ENCODE results near the gene IMP4.

The IMP4 gene

DNA sequence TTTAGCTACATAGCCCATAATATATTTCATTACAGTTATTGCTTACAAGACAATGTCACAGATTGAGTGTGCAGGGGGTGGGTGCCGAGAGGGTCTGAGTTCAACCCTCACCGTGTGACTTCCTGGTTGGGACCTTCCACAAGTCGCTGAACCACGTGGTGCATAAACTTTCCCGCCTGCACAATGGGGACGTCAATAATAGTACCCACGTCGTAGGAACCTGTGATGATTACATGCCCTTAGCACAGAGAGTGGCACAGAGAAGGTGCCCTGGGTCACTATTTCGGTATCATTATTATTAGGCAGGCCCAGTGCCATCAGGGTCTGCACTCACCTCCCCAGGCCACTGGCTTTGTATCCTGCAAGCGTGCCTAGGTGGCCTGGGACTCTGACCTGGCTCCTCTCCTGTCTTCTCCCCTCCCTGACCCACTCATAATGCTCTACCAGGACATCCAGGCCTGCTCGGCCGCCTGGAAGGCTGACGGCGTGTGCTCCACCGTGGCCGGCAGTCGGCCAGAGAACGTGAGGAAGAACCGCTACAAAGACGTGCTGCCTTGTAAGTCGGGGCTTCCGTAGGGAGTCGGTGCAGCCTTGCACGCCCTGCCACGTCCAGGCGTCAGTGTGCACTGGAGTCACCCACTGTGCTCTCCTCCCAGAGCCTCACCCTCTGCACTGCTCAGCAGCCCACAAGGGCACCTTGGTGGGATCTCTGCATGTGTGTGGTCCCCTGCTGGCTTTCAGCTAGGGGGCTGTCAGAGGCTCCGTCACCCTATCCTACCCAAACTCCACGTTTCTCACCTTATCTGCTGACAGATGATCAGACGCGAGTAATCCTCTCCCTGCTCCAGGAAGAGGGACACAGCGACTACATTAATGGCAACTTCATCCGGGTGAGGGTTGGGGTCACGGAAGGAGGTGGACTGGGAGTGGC lies 16.0 kb downstream of the IMP4 start:
- no peak for DNase-seq

DNA sequence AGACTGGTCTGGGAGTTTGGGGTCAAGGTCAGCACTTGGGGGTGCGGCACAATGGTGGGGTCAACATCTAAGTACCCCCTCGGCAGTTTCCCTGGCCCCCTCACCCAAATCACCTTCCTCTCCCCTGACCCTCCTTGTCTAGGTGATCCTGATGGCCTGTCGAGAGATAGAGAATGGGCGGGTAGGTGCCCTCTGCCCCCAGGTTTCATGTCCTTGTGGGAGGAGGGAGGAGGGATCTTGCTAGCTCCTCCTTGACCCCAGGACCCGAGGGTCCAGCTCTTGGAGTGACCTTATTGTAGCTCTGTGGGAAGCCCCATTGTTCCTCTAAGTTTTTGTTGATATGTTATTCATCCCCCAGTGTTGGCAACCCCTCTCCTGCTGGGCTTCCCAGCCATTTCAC lies 16.8 kb downstream of the IMP4 start:
- DNase-seq: no peak

DNA sequence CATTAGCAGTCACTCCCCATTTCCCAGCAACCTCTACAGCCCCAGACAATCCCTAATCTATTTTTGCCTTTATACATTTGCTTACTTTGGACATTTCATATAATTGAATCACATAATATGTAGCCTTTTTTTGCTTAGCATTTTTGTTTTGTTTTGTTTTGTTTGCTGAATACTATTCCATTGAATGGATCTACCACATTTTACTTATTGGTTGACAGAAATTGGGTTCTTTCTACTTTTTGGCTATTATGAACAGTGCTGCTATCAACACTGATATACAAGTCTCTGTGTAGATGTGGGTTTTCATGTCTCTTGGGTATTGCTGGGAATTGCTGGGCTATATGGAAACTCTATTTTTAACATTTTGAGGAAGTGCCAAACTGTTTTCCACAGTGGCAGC lies 20.8 kb downstream of the IMP4 start:
- DNase-seq: no peak

DNA sequence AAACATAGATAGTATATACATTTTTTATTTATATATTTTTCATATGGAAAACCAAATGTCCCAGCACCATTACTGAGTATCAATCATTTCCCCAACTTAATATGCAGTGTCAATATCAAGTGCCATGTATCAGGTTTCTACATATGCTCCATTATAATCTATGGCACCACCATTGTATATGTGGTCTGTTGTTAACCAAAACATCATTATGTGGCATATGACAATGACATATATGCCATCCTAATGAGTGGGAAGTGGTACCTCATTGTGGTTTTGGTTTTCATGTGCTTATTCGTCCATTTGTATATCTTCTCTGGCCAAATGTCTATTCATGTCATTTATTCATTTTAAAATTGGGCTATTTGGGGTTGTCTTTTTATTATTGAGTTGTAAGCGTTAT lies 22.4 kb downstream of the IMP4 start:
- no peak for DNase-seq

DNA sequence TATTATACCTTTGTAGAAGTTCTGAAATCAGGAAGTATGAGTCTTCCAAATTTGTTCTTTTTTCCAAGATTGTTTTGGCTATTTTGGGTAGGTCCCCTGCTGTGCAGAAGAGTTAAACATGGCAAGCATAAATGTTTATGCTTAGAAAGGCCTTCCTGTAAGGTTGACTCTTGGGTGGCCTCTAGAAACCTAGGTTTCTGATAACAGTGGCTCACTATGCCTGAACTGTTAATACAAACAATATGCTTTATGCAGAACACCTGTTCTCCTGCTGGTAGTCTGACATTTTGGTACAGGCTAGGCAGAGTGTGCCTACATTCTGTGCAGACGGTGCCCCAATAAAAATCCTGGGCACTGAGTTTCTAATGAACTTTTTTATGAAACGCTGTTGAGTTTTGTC lies 23.3 kb downstream of the IMP4 start:
- no peak for DNase-seq

DNA sequence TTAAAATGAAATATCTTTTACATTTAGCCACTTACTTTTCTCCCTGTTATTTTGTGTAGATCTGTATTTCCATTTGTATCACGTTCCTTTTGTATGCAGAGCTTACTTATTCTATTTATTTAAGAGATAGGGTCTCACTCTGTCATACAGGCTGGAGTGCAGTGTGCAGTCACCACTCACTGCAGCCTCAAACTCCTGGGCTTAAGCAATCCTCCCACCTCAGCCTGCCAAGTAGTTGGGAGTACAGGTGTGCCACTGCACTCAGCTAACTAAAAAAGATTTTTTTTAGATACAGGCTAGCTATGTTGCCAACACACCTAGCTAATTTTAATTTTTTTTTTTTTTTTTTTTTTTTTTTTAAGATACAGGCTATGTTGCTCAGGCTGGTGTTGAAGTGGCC lies 24.0 kb downstream of the IMP4 start:
- no peak for DNase-seq

DNA sequence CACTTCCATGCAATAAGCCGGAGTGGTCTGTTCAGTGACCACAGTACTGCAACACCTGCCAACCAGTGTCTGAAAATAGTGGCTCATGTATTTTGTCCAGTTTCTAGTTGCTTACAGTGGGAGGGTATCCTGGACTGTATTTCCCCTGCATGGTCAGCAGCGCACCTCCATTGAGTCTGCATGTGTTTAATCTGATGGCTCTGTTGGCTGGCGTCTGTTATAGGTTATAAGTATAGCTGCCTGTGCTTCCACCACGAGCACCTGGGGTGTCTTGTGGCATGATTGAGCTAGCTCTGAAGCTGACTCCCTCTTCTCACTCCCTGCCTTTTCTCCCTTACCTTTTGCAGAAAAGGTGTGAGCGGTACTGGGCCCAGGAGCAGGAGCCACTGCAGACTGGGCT lies 26.1 kb downstream of the IMP4 start:
- no peak for DNase-seq

DNA sequence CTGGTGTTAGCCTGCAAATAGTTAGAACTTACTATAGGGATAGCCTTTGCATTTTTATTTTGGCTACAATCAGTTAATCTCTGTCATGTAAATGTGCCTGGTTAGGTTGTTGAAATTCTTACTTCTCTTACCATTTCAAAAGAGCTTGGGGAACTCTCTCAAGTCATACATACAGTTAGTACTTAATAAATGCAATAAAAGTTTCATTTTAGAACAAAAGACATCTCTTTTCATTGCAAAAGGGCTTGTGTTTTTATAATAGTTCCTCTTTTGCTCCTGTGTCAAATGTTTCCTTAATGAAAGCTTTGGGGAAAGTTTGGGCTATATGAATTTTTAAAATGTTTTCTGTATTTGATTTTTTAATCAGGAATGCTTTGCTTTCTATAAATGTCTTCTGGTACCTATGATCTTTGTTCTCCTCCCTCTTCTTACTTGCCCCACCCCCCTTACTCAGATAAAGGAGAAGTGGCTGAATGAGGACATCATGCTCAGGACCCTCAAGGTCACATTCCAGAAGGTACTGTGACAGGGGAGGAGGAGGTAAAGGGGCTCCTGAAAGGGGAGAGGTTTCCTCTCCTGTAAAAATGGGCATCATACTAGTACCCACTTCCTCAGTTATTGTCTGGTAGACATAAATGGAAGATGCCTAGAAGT lies 26.7 kb downstream of the IMP4 start:
- no peak for DNase-seq

DNA sequence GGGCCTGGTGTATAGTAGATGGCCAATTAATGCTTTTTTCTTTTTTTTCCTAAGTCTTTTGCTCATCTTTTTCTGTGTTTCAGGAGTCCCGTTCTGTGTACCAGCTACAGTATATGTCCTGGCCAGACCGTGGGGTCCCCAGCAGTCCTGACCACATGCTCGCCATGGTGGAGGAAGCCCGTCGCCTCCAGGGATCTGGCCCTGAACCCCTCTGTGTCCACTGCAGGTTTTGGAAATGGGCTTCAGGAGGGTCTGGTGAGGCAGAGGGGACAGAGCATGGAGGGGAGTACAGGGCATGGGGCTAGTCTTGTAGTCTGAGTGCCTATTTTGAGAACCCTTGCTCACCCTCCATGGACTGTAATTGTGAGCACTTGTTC lies 27.3 kb downstream of the IMP4 start:
- DNase-seq: no peak

DNA sequence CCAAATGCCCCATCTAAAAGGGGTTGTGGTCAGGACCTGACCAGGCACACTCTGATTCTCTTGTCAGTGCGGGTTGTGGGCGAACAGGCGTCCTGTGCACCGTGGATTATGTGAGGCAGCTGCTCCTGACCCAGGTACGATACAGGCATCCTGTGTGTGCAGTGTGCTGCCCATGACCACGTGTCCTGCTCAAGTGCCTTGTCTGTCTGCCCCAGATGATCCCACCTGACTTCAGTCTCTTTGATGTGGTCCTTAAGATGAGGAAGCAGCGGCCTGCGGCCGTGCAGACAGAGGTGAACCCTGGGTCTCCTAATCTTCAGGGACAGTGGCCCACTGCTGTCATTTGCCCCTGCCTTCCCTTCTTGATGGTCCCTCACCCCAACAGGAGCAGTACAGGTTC lies 27.8 kb downstream of the IMP4 start:
- DNase-seq: no peak

DNA sequence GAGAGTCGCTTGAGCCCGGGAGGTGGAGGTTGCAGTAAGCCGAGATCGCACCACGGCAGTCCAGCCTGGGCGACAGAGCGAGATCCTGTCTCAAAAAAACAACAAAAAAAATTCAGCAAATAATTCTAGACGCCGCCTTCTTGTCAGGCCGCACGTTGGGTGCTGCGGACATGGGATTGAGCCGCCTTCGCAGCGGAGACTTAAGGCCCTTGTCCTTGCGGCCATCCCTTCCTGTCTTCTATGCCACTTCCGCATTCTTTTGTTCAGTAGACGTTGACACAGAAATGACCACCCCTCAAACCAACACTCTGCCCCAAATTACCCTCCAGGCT lies 29.0 kb downstream of the IMP4 start:
- DNase-seq: no peak

DNA sequence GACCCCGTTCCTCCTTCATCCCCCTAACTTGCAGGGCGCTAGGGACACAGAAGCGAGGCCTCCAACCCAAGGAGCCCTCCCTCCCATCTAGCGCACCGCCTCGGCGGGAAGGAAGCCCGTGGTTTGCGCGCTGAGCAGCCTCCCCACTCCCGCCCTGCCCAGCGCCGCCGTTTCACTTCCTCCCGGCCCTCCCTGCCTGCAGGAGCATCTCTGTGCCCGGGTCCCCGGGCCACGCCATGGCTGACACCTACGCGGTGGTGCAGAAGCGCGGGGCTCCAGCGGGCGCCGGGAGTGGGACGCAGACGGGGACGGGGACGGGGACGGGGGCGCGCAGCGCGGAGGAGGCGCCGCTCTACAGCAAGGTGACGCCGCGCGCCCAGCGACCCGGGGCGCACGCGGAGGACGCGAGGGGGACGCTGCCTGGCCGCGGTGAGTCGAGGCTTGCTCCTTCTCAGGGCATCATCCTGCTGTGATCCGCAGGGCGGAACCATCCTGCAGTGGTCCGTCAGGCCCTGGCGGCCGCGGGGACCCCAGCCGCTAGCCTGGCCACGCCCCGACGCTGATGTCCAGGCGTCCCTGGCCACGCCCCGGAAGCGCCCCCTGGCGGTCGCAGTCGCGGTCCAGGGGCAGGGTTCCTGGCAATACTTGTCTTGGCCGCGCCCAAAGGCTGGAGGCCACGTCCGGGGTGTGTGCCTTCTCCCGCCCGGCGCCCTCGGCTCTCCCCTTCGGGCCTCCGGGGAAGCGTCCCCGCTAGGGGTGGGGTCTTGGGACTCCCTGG lies 29.5 kb downstream of the IMP4 start:
- DNase-seq: no peak

DNA sequence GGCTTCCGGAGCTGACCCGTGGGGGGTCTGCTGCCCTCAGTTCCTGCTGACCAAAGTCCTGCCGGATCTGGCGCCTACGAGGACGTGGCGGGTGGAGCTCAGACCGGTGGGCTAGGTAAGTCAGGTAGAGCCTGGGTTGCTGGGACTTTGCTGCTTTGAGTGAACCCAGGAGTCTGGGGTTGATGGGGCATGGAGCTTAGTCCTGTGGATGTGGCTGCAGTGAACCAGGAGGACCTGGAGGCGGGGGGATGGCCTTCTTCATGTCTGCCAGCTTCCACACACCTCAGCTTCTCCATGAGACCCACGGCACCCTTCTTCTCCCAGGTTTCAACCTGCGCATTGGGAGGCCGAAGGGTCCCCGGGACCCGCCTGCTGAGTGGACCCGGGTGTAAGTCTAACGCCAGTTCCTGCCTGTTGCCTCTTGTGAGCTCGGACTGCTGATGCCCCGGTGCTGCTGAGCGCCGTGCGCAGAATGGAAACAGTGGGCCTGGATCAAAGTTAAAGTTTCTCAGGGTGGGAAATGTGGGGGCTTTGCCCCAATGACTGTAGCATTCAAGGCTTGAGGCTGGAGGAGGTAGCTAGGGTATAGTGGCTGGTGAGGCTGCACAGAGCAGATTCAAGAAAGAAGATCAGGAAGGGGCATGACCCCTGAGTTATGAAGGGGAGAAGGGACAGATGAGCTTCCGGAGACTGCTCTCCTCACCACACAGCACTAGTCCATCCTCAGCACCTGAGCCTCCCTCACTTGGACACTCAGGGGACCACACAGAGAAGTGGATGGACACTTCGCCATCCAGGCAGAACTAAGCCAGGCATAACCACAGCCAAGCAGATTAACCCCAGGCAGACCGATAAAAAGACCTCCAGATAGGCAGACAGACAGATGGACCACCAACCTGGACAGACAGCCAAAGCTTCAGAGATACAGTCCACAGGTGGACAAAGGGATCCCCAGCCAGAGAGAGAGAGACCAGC lies 30.4 kb downstream of the IMP4 start:
- DNase-seq: no peak

DNA sequence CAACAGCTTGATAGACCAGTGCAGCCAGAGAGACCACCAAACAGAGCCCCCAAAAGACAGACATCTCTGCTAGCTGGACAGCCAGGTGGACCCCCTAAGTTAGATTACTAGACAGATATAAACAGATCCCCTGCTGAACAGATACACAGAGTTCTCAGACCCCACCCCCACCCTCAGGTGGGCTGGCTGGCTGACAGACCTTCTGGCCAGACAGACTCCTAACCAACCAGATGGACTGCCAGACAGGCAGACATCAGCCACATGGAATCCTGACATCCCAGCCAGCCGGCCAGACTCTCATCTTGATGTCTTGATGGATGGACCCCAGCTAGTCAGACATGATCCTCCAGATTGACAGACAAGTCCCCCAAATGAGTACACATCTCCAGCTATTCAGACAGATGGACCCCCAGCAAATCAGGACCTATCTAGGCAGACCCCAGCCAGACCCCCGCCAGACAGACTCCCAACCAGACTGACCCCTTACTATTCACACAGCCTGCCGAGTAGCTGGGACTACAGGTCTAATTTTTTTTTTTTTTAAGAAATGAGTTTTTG lies 31.2 kb downstream of the IMP4 start:
- no peak for DNase-seq

DNA sequence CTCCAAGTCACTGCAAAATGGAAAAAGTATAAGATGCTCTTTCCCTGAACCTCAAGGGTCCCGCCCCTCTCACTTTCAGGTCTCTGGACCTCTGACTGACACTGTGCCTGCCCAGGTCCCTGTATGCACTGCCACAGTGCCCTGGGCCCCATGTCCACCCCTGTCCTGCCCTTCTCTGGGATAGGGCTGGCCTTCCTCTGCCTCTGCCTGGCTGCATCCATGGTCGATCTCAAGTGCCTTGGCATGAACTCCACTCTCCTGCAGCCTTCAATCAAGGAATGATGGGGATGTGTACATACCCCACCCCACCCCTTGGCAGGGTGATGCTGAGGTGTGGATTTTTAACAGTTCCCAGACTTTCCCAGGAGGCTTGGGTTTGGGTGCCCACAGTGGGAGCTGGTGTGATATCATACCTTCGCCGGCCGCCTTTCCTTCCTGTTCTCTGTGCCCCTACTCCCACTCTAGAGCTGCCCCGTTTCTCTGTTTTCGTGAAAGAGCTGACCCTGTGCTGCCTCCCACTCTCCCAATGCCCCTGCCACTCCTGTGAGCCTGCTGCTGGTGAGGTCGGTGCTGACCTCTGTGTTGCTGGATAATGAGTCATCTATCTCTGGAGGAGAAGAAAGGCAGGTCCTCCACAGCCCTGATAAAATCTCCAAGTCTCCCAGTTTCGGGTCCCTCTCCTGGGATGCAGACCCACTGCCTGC lies 32.0 kb downstream of the IMP4 start:
- DNase-seq: peak; percentile 71

DNA sequence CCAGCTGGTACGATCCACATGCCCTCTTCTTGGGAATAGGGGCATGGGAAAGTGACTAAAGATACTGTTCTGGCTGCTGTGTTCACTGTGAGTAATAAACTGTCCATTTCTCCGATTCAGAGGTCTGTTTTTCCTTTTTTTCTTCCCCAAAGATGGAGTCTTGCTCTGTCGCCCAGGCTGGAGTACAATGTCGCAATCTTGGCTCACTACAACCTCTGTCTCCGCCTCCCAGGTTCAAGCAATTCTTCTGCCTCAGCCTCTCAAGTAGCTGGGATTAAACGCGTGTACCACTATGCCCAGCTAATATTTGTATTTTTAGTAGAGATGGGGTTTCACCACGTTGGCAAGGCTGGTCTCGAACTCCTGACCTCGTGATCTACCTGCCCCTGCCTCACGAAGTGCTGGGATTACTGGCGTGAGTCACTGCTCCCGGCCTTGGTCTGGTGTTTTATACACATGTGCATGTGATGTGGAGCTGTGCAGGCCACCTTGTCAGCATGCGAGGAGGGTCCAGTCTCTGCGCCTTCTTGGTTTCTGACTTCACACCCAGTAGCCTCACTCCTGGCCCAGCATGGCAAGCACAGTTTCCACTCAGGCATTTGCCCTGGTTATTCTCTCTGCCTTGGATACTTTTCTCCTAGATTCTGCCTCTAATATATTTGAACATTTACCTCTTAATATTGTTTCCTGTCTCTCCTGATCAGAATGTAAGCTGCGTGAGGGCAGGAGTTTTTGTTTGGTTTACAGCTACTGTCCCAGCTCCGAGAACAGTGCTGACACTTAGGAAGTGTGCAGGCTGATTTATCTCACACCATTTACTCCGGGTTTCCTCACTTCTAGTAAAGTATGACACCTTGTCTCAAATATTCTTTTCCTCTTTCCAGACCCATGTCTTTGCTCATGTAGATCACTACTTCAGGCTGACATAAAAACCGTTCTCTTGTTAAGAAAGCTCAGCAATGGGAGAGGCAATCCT lies 32.9 kb downstream of the IMP4 start:
- DNase-seq: no peak

DNA sequence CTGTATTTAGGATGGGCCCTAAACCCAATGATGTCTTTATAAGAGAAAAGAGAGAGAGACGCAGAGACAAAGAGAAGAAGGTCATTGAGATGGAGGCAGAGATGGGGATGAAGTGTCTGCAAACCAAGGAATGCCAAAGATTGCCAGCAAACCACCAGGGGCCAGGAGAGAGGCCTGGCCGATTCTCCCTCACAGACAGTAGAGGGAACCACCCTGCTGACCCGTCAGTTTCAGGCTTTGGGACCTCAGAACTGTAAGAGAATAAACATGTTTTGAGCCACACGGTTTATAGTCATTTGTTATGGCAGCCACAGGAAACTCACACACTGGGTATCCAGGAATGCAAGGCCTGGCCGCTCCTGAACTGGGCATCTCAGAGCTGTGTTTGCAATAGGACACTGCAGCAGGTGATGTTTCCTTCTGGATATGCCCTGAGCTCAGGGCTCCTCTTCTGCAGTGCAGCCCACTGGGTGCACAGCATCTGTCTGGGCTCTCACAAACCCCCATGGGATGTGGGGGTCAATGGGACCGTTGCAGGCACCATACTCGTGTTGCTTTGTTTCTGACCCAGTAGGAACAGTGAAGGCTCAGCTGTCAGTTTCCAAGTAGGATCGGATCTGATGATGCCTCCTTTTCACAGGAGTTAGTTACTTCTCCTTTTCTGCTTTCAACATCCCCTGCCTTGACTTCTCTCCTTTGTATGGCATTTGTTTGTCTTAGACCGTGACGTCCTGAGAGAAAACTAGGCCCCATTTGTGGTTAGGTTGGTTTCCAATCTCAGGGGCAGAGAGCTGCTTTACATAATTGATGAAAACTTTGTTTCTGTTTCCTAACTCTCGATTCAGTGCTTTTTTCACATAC lies 34.0 kb downstream of the IMP4 start:
- no peak for DNase-seq

DNA sequence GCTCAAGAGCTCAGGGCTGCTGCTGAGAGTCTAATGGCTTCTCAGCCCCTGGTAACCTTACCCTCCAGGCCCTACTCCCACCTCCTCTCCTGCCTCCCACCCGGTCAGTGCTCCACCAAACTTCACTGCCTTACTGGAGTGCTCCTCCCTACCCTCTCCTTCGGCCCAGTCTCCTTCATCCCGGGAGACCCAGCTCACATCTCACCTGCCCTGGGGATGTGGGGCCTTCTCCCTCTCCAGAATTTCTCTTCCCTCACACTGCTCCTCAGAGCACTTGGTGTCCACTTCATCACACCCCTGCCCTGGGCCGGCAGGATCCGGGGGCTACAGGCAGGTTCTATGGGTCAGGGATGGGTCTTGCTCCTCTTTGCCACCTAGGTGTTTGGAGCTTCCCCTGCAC lies 34.8 kb downstream of the IMP4 start:
- no peak for DNase-seq

DNA sequence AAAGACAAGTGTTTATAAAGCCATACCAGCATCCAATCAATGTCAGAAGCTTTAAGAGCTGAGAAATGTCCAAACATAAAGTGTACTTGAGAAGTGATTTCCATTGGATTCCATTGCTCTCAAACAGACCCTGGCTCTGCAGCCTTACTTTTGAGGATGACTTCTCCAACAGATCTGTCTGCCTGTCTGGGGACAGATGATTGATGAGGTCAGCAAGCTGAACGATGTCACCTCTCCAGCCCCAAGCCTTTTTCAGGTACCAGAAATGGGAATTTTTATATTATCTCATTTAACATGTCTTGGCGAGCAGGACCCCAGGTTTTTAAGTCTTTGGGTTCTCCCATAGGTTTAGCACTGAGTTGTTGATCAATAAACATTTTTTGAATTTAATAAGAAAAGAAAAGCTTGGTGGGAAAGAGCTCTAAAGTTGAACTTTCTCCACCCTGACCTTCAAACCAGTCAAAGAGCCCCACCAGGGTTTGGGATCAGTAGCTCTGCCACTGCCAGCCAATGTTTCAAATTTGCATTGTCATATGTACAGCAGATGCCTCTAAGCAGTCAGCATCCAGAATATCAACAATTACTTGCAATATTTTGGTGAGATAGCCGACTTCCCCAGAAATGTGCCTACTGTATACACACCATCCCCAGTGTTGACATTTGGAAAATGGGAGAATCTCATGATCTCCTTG lies 35.7 kb downstream of the IMP4 start:
- DNase-seq: no peak

Measured in NCI-H226 (cell line).